HCT116 (cell line): ENCODE measurements around the gene CLSTN1. TPM values are rescaled to one million over a fixed set of nuclear protein-coding genes. Genes with fewer than 3 reads are reported as not detected.

Experiments
- ATAC-seq: fragments of 200-7000 bp; cut with Tn5 transposase; 2 replicates; pipeline ENCODE4 v1.9.1; 2020; ENCODE audit warnings: mild to moderate bottlenecking, moderate library complexity
- BruUV-seq: library from RNA; stranded (reverse); fragments of 400-500 nt; replicated peaks from 2 replicates; lab custom pipeline; 2021; lab: Mats Ljungman, UMichigan
- CTCF ChIA-PET: fragments of 300-600 bp; sonication (Branson Sonifier 250); formaldehyde crosslinking; loops from one replicate; lab custom pipeline; 2021; ENCODE audit warnings: antibody characterized with exemption; lab: Charles Lee
- POLR2A ChIA-PET: fragments of 300-600, 350-600 bp; sonication (Branson Sonifier 250); formaldehyde crosslinking; loops from one replicate; lab custom pipeline; 2021; ENCODE audit warnings: antibody characterized with exemption; lab: Charles Lee
- RAD21 ChIA-PET, 2 experiments: fragments of 300-600 bp; sonication (Branson Sonifier 250); formaldehyde crosslinking; loops; one replicate each; lab custom pipeline; 2023; ENCODE audit warnings: low total read pairs in 2 of 2; ENCODE audit not compliant: uncharacterized antibody in 2 of 2, unreplicated experiment in 2 of 2, low non-redundant PET in 1 of 2; lab: Charles Lee
- DNase-seq: peaks from one replicate; pipeline ENCODE4 v3.0.0-alpha.2; 2010; ENCODE audit warnings: low read depth, low spot score
- H2AFZ ChIP-seq: fragments of 200-600 bp; shearing (Covaris generic), sonication (generic); 2 replicates; pipeline ENCODE4 v1.6.1; 2017; ENCODE audit warnings: low read depth, mixed run types, mixed read lengths, antibody characterized with exemption, low read length; ENCODE audit not compliant: poor library complexity, severe bottlenecking
- H3K27ac ChIP-seq: 2 replicates; pipeline ENCODE4 v1.5.1; 2012; ENCODE audit warnings: low read depth, low read length
- H3K27me3 ChIP-seq: fragments of 200-600 bp; sonication (generic); 2 replicates; pipeline ENCODE4 v1.6.1; 2016; ENCODE audit warnings: mixed run types, low read length, mixed read lengths; ENCODE audit not compliant: insufficient read depth
- H3K36me3 ChIP-seq, 2 experiments: fragments of 200-500 bp in 1 of 2; fragments of 200-600 bp in 1 of 2; sonication (Bioruptor generic) in 1 of 2; sonication (generic) in 1 of 2; 2 replicates each; pipeline versions ENCODE4 v1.5.1 to v1.6.1; 2014 to 2016; ENCODE audit warnings: low read length in 2 of 2, inconsistent platforms in 1 of 2, mixed read lengths in 1 of 2, mixed run types in 1 of 2; ENCODE audit not compliant: insufficient read depth in 2 of 2, control insufficient read depth in 1 of 2
- H3K4me1 ChIP-seq, 2 experiments: fragments of 200-600 bp in 1 of 2; sonication (generic) in 1 of 2; 2 replicates each; pipeline versions ENCODE4 v1.5.1 to v1.6.1; 2012 to 2017; ENCODE audit warnings: low read length in 2 of 2, inconsistent platforms in 1 of 2, mild to moderate bottlenecking in 1 of 2, mixed read lengths in 1 of 2, mixed run types in 1 of 2, moderate library complexity in 1 of 2; ENCODE audit not compliant: insufficient read depth in 2 of 2, control insufficient read depth in 1 of 2
- H3K4me2 ChIP-seq: fragments of 200-600 bp; sonication (generic); 2 replicates; pipeline ENCODE4 v1.6.1; 2017; ENCODE audit warnings: mixed run types, low read length, mixed read lengths
- H3K4me3 ChIP-seq, 2 experiments: fragments of 200-600 bp in 1 of 2; sonication (generic) in 1 of 2; replicated peaks in 1 of 2; 2 replicates each; pipeline ENCODE4 v1.5.1; 2011 to 2016; ENCODE audit warnings: low read length in 2 of 2, control low read depth in 1 of 2, low read depth in 1 of 2, mild to moderate bottlenecking in 1 of 2, mixed read lengths in 1 of 2, mixed run types in 1 of 2
- H3K79me2 ChIP-seq: fragments of 200-600 bp; sonication (generic); 2 replicates; pipeline ENCODE4 v1.6.1; 2017; ENCODE audit warnings: mild to moderate bottlenecking, mixed run types, low read length, moderate library complexity, mixed read lengths; ENCODE audit not compliant: insufficient read depth
- H3K9ac ChIP-seq: fragments of 200-600 bp; sonication (generic); 2 replicates; pipeline ENCODE4 v1.6.1; 2016; ENCODE audit warnings: low read length, mixed read lengths
- H3K9me2 ChIP-seq: fragments of 200-600 bp; sonication (generic), shearing (Covaris generic); 2 replicates; pipeline ENCODE4 v1.6.1; 2017; ENCODE audit warnings: mixed run types, mild to moderate bottlenecking, moderate library complexity; ENCODE audit not compliant: insufficient read depth
- H3K9me3 ChIP-seq, 2 experiments: fragments of 200-500 bp in 1 of 2; fragments of 200-600 bp in 1 of 2; sonication (Bioruptor generic) in 1 of 2; sonication (generic) in 1 of 2; 2 replicates each; pipeline ENCODE4 v1.6.1; 2014 to 2017; ENCODE audit warnings: low read length in 2 of 2, mixed read lengths in 2 of 2, inconsistent platforms in 1 of 2, low read depth in 1 of 2, mild to moderate bottlenecking in 1 of 2, mixed run types in 1 of 2, moderate library complexity in 1 of 2; ENCODE audit not compliant: control insufficient read depth in 1 of 2, insufficient read depth in 1 of 2
- H4K20me1 ChIP-seq: fragments of 200-600 bp; sonication (generic), shearing (Covaris generic); 2 replicates; pipeline ENCODE4 v1.6.1; 2017; ENCODE audit warnings: mixed run types, mild to moderate bottlenecking, moderate library complexity; ENCODE audit not compliant: insufficient read depth
- ELF1 ChIP-seq: IDR thresholded peaks from 2 replicates; pipeline ENCODE4 v1.6.1; 2012; ENCODE audit warnings: low read depth, borderline replicate concordance
- REST ChIP-seq: IDR thresholded peaks from 2 replicates; pipeline ENCODE4 v1.6.1; 2012; ENCODE audit warnings: low read depth
- SIN3A ChIP-seq: IDR thresholded peaks from 2 replicates; pipeline ENCODE4 v1.6.1; 2012; ENCODE audit warnings: low read depth
- SRF ChIP-seq: IDR thresholded peaks from 2 replicates; pipeline ENCODE4 v1.6.1; 2012; ENCODE audit warnings: low read depth
- TCF7L2 ChIP-seq: IDR thresholded peaks from 2 replicates; pipeline ENCODE4 v1.7.0; 2011; ENCODE audit warnings: borderline replicate concordance, inconsistent platforms; ENCODE audit not compliant: insufficient read depth, insufficient read length; ENCODE audit errors: extremely low read depth
- YY1 ChIP-seq: IDR thresholded peaks from 2 replicates; pipeline ENCODE4 v1.6.1; 2011; ENCODE audit warnings: low read length, low read depth, moderate library complexity, mild to moderate bottlenecking; ENCODE audit not compliant: insufficient replicate concordance; ENCODE audit errors: extremely low read depth
- ZBTB33 ChIP-seq: IDR thresholded peaks from 2 replicates; pipeline ENCODE4 v1.6.1; 2011; ENCODE audit warnings: mild to moderate bottlenecking, low read length, moderate library complexity; ENCODE audit not compliant: insufficient replicate concordance; ENCODE audit errors: extremely low read depth
- ZFX ChIP-seq: fragments of 450-650 bp; IDR thresholded peaks from 2 replicates; pipeline ENCODE4 v1.6.1; 2017
- intact Hi-C: fragments of 100-400 bp; cut with micrococcal nuclease; formaldehyde crosslinking; loops from 2 replicates; pipeline ENCODE4 v1.10.0; 2022
- total RNA-seq: library from RNA; stranded (reverse); gene quantifications from one replicate; pipeline ENCODE4 v1.2.1, GENCODE V29; 2021; ENCODE audit not compliant: unreplicated experiment
- TF ChIP-seq, protein P1 (sequence below), 3 experiments: fragments of 200-600 bp in 1 of 3; sonication (generic) in 1 of 3; IDR thresholded peaks in 2 of 3; conservative IDR thresholded peaks in 1 of 3; 2 replicates each; pipeline ENCODE4 v1.5.1; 2012 to 2017; ENCODE audit warnings: low read depth in 2 of 3, low read length in 2 of 3, antibody characterized with exemption in 1 of 3, borderline replicate concordance in 1 of 3, control low read depth in 1 of 3, mild to moderate bottlenecking in 1 of 3, mixed read lengths in 1 of 3, mixed run types in 1 of 3, moderate library complexity in 1 of 3; ENCODE audit not compliant: insufficient read depth in 1 of 3

CLSTN1 gene
- total RNA-seq, 1 experiment from 2014 or later, result 113 TPM

DNA sequence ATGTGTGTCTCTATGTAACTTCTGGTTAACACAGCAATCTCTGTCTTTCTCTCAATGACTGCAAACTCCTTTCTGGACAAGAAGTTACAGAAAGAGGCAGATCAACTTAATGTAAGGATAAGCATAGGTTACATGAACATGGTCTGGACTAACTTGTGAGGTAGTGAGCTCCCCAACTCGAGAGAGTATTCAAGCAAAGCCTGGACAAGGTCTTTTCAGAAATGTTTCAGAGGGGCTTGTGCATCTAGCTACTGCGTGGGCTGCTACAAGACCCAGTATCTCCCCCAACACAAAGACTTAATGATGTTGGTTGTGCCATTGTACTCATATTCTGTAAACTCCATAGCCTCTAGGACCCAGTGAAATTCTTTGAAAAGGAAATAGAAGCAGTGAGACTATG, 23.5 kb upstream of the CLSTN1 start:
- ChIA-PET CTCF (interaction anchor here (1.0 kb wide), 1 partner anchor 14 kb away, joined by 3 read pairs; no protein-coding TSS in a partner anchor), RAD21 (no interaction called here)

More for the DNA sequence above, 23.5 kb upstream of the CLSTN1 start:
- no peak overlapping the region for H2AFZ ChIP-seq
- H3K27me3 ChIP-seq, result no peaks in the 10 kb centered on the region
- ATAC-seq (no peak), DNase-seq (no peak)
- H3K9ac ChIP-seq, result no peak overlapping the region
- no peaks in the 10 kb centered on the region; a peak in 1 of 4 replicates for H3K4me1 ChIP-seq
- no peaks in the 10 kb centered on the region for H3K79me2 ChIP-seq
- no TSS peak for BruUV-seq
- H3K27ac ChIP-seq, result no peak overlapping the region
- no peaks in the 10 kb centered on the region for H4K20me1 ChIP-seq
- H3K9me2 ChIP-seq, result no peaks in the 10 kb centered on the region
- POLR2A ChIA-PET, result no interaction called here
- H3K4me3 ChIP-seq, result no peak overlapping the region
- no peaks in the 10 kb centered on the region for H3K9me3 ChIP-seq
- no peaks in the 10 kb centered on the region for H3K36me3 ChIP-seq
- H3K4me2 ChIP-seq, result no peak overlapping the region
- no peak for TF ChIP-seq SIN3A
- TF ChIP-seq, protein P1, sequence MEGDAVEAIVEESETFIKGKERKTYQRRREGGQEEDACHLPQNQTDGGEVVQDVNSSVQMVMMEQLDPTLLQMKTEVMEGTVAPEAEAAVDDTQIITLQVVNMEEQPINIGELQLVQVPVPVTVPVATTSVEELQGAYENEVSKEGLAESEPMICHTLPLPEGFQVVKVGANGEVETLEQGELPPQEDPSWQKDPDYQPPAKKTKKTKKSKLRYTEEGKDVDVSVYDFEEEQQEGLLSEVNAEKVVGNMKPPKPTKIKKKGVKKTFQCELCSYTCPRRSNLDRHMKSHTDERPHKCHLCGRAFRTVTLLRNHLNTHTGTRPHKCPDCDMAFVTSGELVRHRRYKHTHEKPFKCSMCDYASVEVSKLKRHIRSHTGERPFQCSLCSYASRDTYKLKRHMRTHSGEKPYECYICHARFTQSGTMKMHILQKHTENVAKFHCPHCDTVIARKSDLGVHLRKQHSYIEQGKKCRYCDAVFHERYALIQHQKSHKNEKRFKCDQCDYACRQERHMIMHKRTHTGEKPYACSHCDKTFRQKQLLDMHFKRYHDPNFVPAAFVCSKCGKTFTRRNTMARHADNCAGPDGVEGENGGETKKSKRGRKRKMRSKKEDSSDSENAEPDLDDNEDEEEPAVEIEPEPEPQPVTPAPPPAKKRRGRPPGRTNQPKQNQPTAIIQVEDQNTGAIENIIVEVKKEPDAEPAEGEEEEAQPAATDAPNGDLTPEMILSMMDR (IDR thresholded peaks at IDR 0.05 in 2 of 3, conservative IDR thresholded peaks at IDR 0.05 in 1 of 3; ENCODE audit: borderline replicate concordance in 1 of 3, insufficient read depth in 1 of 3, low read depth in 2 of 3, low read length in 2 of 3), result no peak
- no peak for TF ChIP-seq ZFX
- TF ChIP-seq ELF1, result no peak
- no peak for TF ChIP-seq YY1
- no peak for TF ChIP-seq ZBTB33
- no peak for TF ChIP-seq TCF7L2
- no peak for TF ChIP-seq SRF
- no peak for TF ChIP-seq REST
- intact Hi-C loops, result no loop called here
